Fibroblast of lung (primary cell): ENCODE results near the gene FGFR3. TPM values are rescaled to one million over a fixed set of nuclear protein-coding genes. Genes with fewer than 3 reads are reported as not detected.

ENCODE experiments used
- DNase-seq, 2 donors: peaks; one replicate each; pipeline versions ENCODE4 v3.0.0 to v3.0.0-alpha.2; 2010; ENCODE audit warnings: low read depth in 2 of 2
- H2AFZ ChIP-seq: 2 replicates; pipeline ENCODE4 v1.5.1; 2012; ENCODE audit warnings: low read length, control low read depth, inconsistent platforms
- H3K27ac ChIP-seq: 2 replicates; pipeline ENCODE4 v1.5.1; 2011; ENCODE audit warnings: low read length, control low read depth; ENCODE audit not compliant: insufficient read depth
- H3K27me3 ChIP-seq: 2 replicates; pipeline ENCODE4 v1.5.1; 2011; ENCODE audit warnings: mild to moderate bottlenecking, low read length; ENCODE audit not compliant: control insufficient read depth, insufficient read depth
- H3K36me3 ChIP-seq: 2 replicates; pipeline ENCODE4 v1.5.1; 2011; ENCODE audit warnings: low read length; ENCODE audit not compliant: control insufficient read depth, insufficient read depth
- H3K4me1 ChIP-seq: 2 replicates; pipeline ENCODE4 v1.5.1; 2011; ENCODE audit warnings: low read length; ENCODE audit not compliant: control insufficient read depth, insufficient read depth; ENCODE audit errors: extremely low read depth
- H3K4me2 ChIP-seq: 2 replicates; pipeline ENCODE4 v1.5.1; 2011; ENCODE audit warnings: low read length, control low read depth; ENCODE audit not compliant: insufficient read depth; ENCODE audit errors: extremely low read depth
- H3K4me3 ChIP-seq, 4 experiments: fragments of 200-600 bp in 1 of 4; sonication (generic) in 1 of 4; replicated peaks in 1 of 4; 2 replicates each; pipeline ENCODE4 v1.5.1; 2011 to 2016; ENCODE audit warnings: low read length in 4 of 4, low read depth in 3 of 4, mild to moderate bottlenecking in 3 of 4, control low read depth in 2 of 4, inconsistent platforms in 1 of 4, mixed read lengths in 1 of 4; ENCODE audit not compliant: insufficient read depth in 1 of 4; ENCODE audit errors: control extremely low read depth in 1 of 4
- H3K79me2 ChIP-seq: 2 replicates; pipeline ENCODE4 v1.5.1; 2012; ENCODE audit warnings: mild to moderate bottlenecking, low read length, inconsistent platforms; ENCODE audit not compliant: control insufficient read depth, insufficient read depth
- H3K9ac ChIP-seq: 2 replicates; pipeline ENCODE4 v1.5.1; 2011; ENCODE audit warnings: mild to moderate bottlenecking, low read length, control low read depth; ENCODE audit not compliant: insufficient read depth
- H3K9me3 ChIP-seq: 2 replicates; pipeline ENCODE4 v1.5.1; 2012; ENCODE audit warnings: low read depth, low read length; ENCODE audit not compliant: control insufficient read depth, insufficient read depth
- H4K20me1 ChIP-seq: 2 replicates; pipeline ENCODE4 v1.5.1; 2011; ENCODE audit warnings: low read length; ENCODE audit not compliant: control insufficient read depth, insufficient read depth; ENCODE audit errors: extremely low read depth
- CTCF ChIP-seq, 2 donors: IDR thresholded peaks in 1 of 2; conservative IDR thresholded peaks in 1 of 2; 1 replicate in 1 of 2; 2 replicates in 1 of 2; pipeline ENCODE4 v1.5.1; 2011 to 2012; ENCODE audit warnings: low read length in 2 of 2, control low read depth in 1 of 2, inconsistent platforms in 1 of 2, low read depth in 1 of 2, mild to moderate bottlenecking in 1 of 2
- EZH2 ChIP-seq: IDR thresholded peaks from 2 replicates; pipeline ENCODE4 v1.5.1; 2012; ENCODE audit warnings: low read length, control low read depth, mild to moderate bottlenecking; ENCODE audit errors: missing control alignments
- polyA plus RNA-seq, 2 donors: library from polyadenylated mRNA; depleted of rRNA in 1 of 2; stranded (reverse) in 1 of 2; unstranded in 1 of 2; fragments of >200 nt; gene quantifications; 2 replicates each; pipeline ENCODE4 v1.2.1, GENCODE V29; 2011 to 2012; ENCODE audit warnings: missing spikeins in 1 of 2
- total RNA-seq: library from RNA; depleted of rRNA; stranded (reverse); fragments of >200 nt; gene quantifications from 2 replicates; pipeline ENCODE4 v1.2.1, GENCODE V29; 2014

FGFR3 gene
- total and polyA plus RNA-seq, 2 donors (not counting 1 experiment from before 2014, with no cell fraction given): 0.11 to 0.33 TPM

DNA sequence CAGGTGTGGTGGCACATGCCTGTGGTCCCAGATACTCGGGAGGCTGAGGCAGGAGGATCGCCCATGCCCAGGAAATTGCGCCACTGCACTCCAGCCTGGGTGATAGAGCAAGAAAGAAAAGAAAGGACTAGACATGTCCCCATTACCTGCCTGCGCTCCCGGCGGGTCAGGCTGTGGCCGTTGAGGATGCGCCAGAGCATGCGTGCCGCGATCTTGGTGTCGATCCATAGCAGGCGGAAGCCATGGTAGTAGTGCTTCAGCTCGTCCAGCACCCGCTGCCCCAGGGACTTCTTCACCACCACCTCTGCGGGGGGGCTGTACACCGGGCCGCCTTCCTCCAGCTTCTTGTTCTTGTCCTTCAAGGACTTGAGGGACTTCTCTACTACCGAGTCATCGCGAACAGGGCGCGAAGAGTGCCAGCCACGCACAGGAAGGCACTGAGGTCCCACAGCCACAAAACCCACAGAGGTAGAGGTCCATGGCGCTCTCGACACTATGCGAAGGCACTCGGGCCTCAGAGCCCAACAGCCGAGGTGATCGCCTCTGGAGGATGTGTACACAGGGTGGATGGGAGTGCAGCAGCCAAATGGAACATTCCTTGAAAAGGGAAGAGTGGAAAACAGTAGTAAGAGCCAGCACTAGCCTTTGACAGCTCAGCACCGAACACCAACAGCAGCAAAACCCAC is 48.3 kb downstream of the FGFR3 start:
- Histone ChIP-seq H3K36me3 (peaks cover 18% of the 10 kb centered on the region), H3K9me3 (no peaks in the 10 kb centered on the region), H3K4me2 (no peak overlapping the region), H3K79me2 (peaks cover 28% of the 10 kb centered on the region), H3K27ac (no peak overlapping the region), H3K9ac (no peak overlapping the region), H4K20me1 (peaks cover 2% of the 10 kb centered on the region), H2AFZ (no peak overlapping the region), H3K4me3 (no peak overlapping the region), H3K4me1 (peaks cover 21% of the 10 kb centered on the region), H3K27me3 (no peaks in the 10 kb centered on the region)
- no peak for DNase-seq
- TF ChIP-seq CTCF (conservative IDR thresholded peaks at IDR 0.05 in 1 of 2, IDR thresholded peaks at IDR 0.05 in 1 of 2; ENCODE audit: low read depth in 1 of 2, low read length in 2 of 2) (no peak), EZH2 (no peak)

DNA sequence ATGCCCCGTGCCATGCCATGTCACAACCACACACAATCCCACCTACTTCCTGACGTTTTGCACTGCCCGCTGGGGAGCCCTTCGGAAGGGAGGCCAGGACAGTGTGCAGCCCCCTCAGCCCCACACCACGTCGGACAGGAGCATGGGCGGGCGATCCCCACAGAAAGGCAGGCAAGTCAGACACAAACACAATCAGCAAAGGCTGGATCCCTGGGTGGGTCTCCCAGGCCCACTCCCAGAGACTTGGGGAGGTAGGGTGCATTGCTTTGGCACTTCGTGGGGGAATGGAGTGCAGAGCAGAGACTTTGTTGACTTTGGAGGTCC is 48.8 kb downstream of the FGFR3 start:
- Histone ChIP-seq H3K4me3 (no peak overlapping the region), H3K36me3 (peaks cover 16% of the 10 kb centered on the region), H3K9ac (no peak overlapping the region), H3K4me1 (peaks cover 21% of the 10 kb centered on the region), H3K27ac (no peak overlapping the region), H3K79me2 (peaks cover 28% of the 10 kb centered on the region), H4K20me1 (peaks cover 2% of the 10 kb centered on the region), H3K4me2 (no peak overlapping the region), H3K27me3 (no peaks in the 10 kb centered on the region), H2AFZ (no peak overlapping the region), H3K9me3 (no peaks in the 10 kb centered on the region)
- TF ChIP-seq CTCF (conservative IDR thresholded peaks at IDR 0.05 in 1 of 2, IDR thresholded peaks at IDR 0.05 in 1 of 2; ENCODE audit: low read depth in 1 of 2, low read length in 2 of 2) (no peak), EZH2 (no peak)
- DNase-seq: no peak

GRCh38 chr4:1842339-1842895 is 49.3 kb downstream of the FGFR3 start:
- H3K9me3 ChIP-seq: no peaks in the 10 kb centered on the region
- peak overlapping the region; percentile 44 for H3K4me2 ChIP-seq
- H3K36me3 ChIP-seq: peaks cover 16% of the 10 kb centered on the region
- no peaks in the 10 kb centered on the region for H3K27me3 ChIP-seq
- H4K20me1 ChIP-seq: peaks cover 2% of the 10 kb centered on the region
- peak in 1 of 2 donors; percentile 15 for DNase-seq
- TF ChIP-seq EZH2 (no peak), CTCF (conservative IDR thresholded peaks at IDR 0.05 in 1 of 2, IDR thresholded peaks at IDR 0.05 in 1 of 2; ENCODE audit: low read depth in 1 of 2, low read length in 2 of 2) (no peak)
- H3K4me1 ChIP-seq: peaks cover 21% of the 10 kb centered on the region
- H3K79me2 ChIP-seq: peaks cover 28% of the 10 kb centered on the region
- peak overlapping the region; percentile 61 for H3K27ac ChIP-seq
- no peak overlapping the region for H2AFZ ChIP-seq
- no peak overlapping the region for H3K9ac ChIP-seq
- H3K4me3 ChIP-seq: no peak overlapping the region
